ENCODE data around the gene AIP.

The AIP gene

GRCh38 chr11:67492801-67493547 lies 10.1 kb downstream of the AIP start:
- DNase-seq (ENCODE audit: low read depth in 2 of 3, low spot score in 1 of 3): no peak

GRCh38 chr11:67493548-67494370 lies 10.9 kb downstream of the AIP start:
- no peak for DNase-seq (ENCODE audit: low read depth in 2 of 3, low spot score in 1 of 3)

- no peak for DNase-seq (ENCODE audit: low read depth in 2 of 3, low spot score in 1 of 3)
Measured at GRCh38 chr11:67494371-67495233, 11.8 kb downstream of the AIP start.

GRCh38 chr11:67495234-67496005 lies 12.6 kb downstream of the AIP start:
- DNase-seq (ENCODE audit: low read depth in 2 of 3, low spot score in 1 of 3): no peak

- DNase-seq (ENCODE audit: low read depth in 2 of 3, low spot score in 1 of 3): no peak
Measured at GRCh38 chr11:67496113-67496512, 13.3 kb downstream of the AIP start.

GRCh38 chr11:67497656-67498291 lies 14.9 kb downstream of the AIP start:
- no peak for DNase-seq (ENCODE audit: low read depth in 2 of 3, low spot score in 1 of 3)

- no peak for DNase-seq (ENCODE audit: low read depth in 2 of 3, low spot score in 1 of 3)
Measured at GRCh38 chr11:67498544-67498972, 15.7 kb downstream of the AIP start.

GRCh38 chr11:67499808-67500483 lies 17.1 kb downstream of the AIP start:
- no peak for DNase-seq (ENCODE audit: low read depth in 2 of 3, low spot score in 1 of 3)

- DNase-seq (ENCODE audit: low read depth in 2 of 3, low spot score in 1 of 3): no peak
Measured at GRCh38 chr11:67500484-67500821, 17.6 kb downstream of the AIP start.

GRCh38 chr11:67500831-67501715 lies 18.2 kb downstream of the AIP start:
- DNase-seq (ENCODE audit: low read depth in 2 of 3, low spot score in 1 of 3): no peak

GRCh38 chr11:67501854-67502253 lies 19.0 kb downstream of the AIP start:
- no peak for DNase-seq (ENCODE audit: low read depth in 2 of 3, low spot score in 1 of 3)

- DNase-seq (ENCODE audit: low read depth in 2 of 3, low spot score in 1 of 3): no peak
Measured at GRCh38 chr11:67502328-67502979, 19.6 kb downstream of the AIP start.

GRCh38 chr11:67503119-67504004 lies 20.5 kb downstream of the AIP start:
- no peak for DNase-seq (ENCODE audit: low read depth in 2 of 3, low spot score in 1 of 3)

- DNase-seq (ENCODE audit: low read depth in 2 of 3, low spot score in 1 of 3): no peak
Measured at GRCh38 chr11:67504005-67504949, 21.5 kb downstream of the AIP start.

- DNase-seq (ENCODE audit: low read depth in 2 of 3, low spot score in 1 of 3): peak in 2 of 3 donors; percentile 64 to 75
Measured at GRCh38 chr11:67504950-67505581, 22.2 kb downstream of the AIP start, which contains the start of gene PITPNM1. Gene PITPNM1 (minus strand): TSS chr11:67505363. CDS start chr11:67504180, 1,183 bp downstream.
